GM23338 (cell line): ENCODE results near the gene HLA-DPB1. TPM values are rescaled to one million over a fixed set of nuclear protein-coding genes. Genes with fewer than 3 reads are reported as not detected.

Experiments used
- ATAC-seq: fragments of 200-7000 bp; cut with Tn5 transposase; 3 replicates; pipeline ENCODE4 v1.9.1; 2020
- DNase-seq: peaks from one replicate; pipeline ENCODE4 v3.0.0-alpha.2; 2015; ENCODE audit warnings: low spot score
- H2AFZ ChIP-seq: fragments of 200-600 bp; sonication (generic); 2 replicates; pipeline ENCODE4 v1.8.0; 2016; ENCODE audit warnings: antibody characterized with exemption, mild to moderate bottlenecking, moderate library complexity
- H3F3A ChIP-seq: fragments of 200-600 bp; sonication (generic); replicated peaks from 2 replicates; pipeline ENCODE4 v1.8.0; 2017; ENCODE audit warnings: antibody characterized with exemption, mixed run types, low read depth
- H3K27ac ChIP-seq: fragments of 200-600 bp; sonication (generic); 2 replicates; pipeline ENCODE4 v1.6.1; 2016; ENCODE audit warnings: low read depth
- H3K27me3 ChIP-seq: fragments of 200-600 bp; sonication (generic); 2 replicates; pipeline ENCODE4 v1.8.0; 2016; ENCODE audit warnings: mild to moderate bottlenecking, mixed run types, moderate library complexity; ENCODE audit not compliant: insufficient read depth
- H3K36me3 ChIP-seq: fragments of 200-600 bp; sonication (generic); 2 replicates; pipeline ENCODE4 v1.8.0; 2016; ENCODE audit warnings: mild to moderate bottlenecking; ENCODE audit not compliant: insufficient read depth
- H3K4me1 ChIP-seq: fragments of 200-600 bp; sonication (generic); 2 replicates; pipeline ENCODE4 v1.8.0; 2016; ENCODE audit warnings: mild to moderate bottlenecking, moderate library complexity; ENCODE audit not compliant: insufficient read depth
- H3K4me2 ChIP-seq: fragments of 200-600 bp; sonication (generic); 2 replicates; pipeline ENCODE4 v1.7.1; 2017; ENCODE audit warnings: mixed run types
- H3K4me3 ChIP-seq: fragments of 200-600 bp; sonication (generic); 2 replicates; pipeline ENCODE4 v1.6.1; 2016; ENCODE audit warnings: mixed run types
- H3K79me2 ChIP-seq: fragments of 200-600 bp; sonication (generic); replicated peaks from 2 replicates; pipeline ENCODE4 v1.8.0; 2017; ENCODE audit warnings: mild to moderate bottlenecking; ENCODE audit not compliant: insufficient read depth
- H3K9me2 ChIP-seq: fragments of 200-600 bp; sonication (generic); 2 replicates; pipeline ENCODE4 v1.8.0; 2017; ENCODE audit not compliant: insufficient read depth
- H4K20me1 ChIP-seq: fragments of 200-600 bp; sonication (generic); replicated peaks from 2 replicates; pipeline ENCODE4 v1.8.0; 2017; ENCODE audit warnings: mild to moderate bottlenecking; ENCODE audit not compliant: insufficient read depth
- H3K27ac Mint-ChIP-seq: 2 replicates; pipeline ENCODE4 v1.8.0; 2020; ENCODE audit warnings: inconsistent platforms, mild to moderate bottlenecking, moderate library complexity, mixed read lengths
- H3K27me3 Mint-ChIP-seq: 3 replicates; pipeline ENCODE4 v1.8.0; 2022; ENCODE audit warnings: low read depth, mild to moderate bottlenecking, moderate library complexity, mixed read lengths, inconsistent platforms; ENCODE audit not compliant: insufficient read depth, poor library complexity
- H3K36me3 Mint-ChIP-seq: 3 replicates; pipeline ENCODE4 v1.8.0; 2021; ENCODE audit warnings: low read depth, mild to moderate bottlenecking, inconsistent platforms, moderate library complexity, mixed read lengths
- H3K4me1 Mint-ChIP-seq: 3 replicates; pipeline ENCODE4 v1.8.0; 2020; ENCODE audit warnings: mild to moderate bottlenecking, inconsistent platforms, mixed read lengths
- H3K4me3 Mint-ChIP-seq: 3 replicates; pipeline ENCODE4 v1.8.0; 2021; ENCODE audit warnings: moderate library complexity, mild to moderate bottlenecking, inconsistent platforms, mixed read lengths
- H3K9me3 Mint-ChIP-seq: 3 replicates; pipeline ENCODE4 v1.8.0; 2020; ENCODE audit warnings: moderate library complexity, mild to moderate bottlenecking, inconsistent platforms, mixed read lengths
- CREB1 ChIP-seq: fragments of 250-450 bp; sonication (Bioruptor Pico); IDR thresholded peaks from 2 replicates; pipeline ENCODE4 v1.5.0; 2020; ENCODE audit warnings: low read depth, mild to moderate bottlenecking, moderate library complexity
- CTCF ChIP-seq, 2 experiments: fragments of 200-600 bp in 1 of 2; sonication (generic) in 1 of 2; conservative IDR thresholded peaks; 2 replicates each; pipeline versions ENCODE4 v1.5.1 to v1.6.1; 2016 to 2017; ENCODE audit warnings: antibody characterized with exemption in 2 of 2, low read depth in 2 of 2, mild to moderate bottlenecking in 2 of 2, moderate library complexity in 1 of 2
- ETS1 ChIP-seq: IDR thresholded peaks from 2 replicates; pipeline ENCODE4 v1.6.1; 2016; ENCODE audit warnings: antibody characterized with exemption
- EZH2 ChIP-seq: fragments of 200-600 bp; sonication (generic); IDR thresholded peaks from one replicate; pipeline ENCODE4 v1.8.0; 2017; ENCODE audit warnings: antibody characterized with exemption, mild to moderate bottlenecking, low read depth; ENCODE audit not compliant: unreplicated experiment
- EZH2phosphoT487 ChIP-seq: fragments of 200-600 bp; sonication (generic); IDR thresholded peaks from one replicate; pipeline ENCODE4 v1.8.1; 2018; ENCODE audit warnings: antibody characterized with exemption; ENCODE audit not compliant: unreplicated experiment
- NANOG ChIP-seq: IDR thresholded peaks from 2 replicates; pipeline ENCODE4 v1.6.1; 2016; ENCODE audit warnings: antibody characterized with exemption, borderline replicate concordance
- POLR2AphosphoS5 ChIP-seq: IDR thresholded peaks from 2 replicates; pipeline ENCODE4 v1.6.1; 2016; ENCODE audit warnings: antibody characterized with exemption, low read depth
- REST ChIP-seq: IDR thresholded peaks from one replicate; pipeline ENCODE4 v1.6.1; 2018; ENCODE audit warnings: antibody characterized with exemption; ENCODE audit not compliant: unreplicated experiment
- STAT1 ChIP-seq: IDR thresholded peaks from one replicate; pipeline ENCODE4 v1.6.1; 2016; ENCODE audit warnings: antibody characterized with exemption; ENCODE audit not compliant: unreplicated experiment
- ZNF331 ChIP-seq: fragments of 250-450 bp; sonication (Bioruptor Pico); IDR thresholded peaks from 2 replicates; pipeline ENCODE4 v1.5.0; 2020; ENCODE audit warnings: low read depth, mild to moderate bottlenecking, moderate library complexity
- ZNF462 ChIP-seq: fragments of 250-450 bp; sonication (Bioruptor Pico); IDR thresholded peaks from 2 replicates; pipeline ENCODE4 v1.5.0; 2020; ENCODE audit warnings: mild to moderate bottlenecking, moderate library complexity
- polyA plus RNA-seq: library from polyadenylated mRNA; unstranded; fragments of >200 nt; fragmentation: Nextera tagmentation; extraction: Ambion mirVana; gene quantifications from 2 replicates; pipeline ENCODE4 v1.2.1, GENCODE V29; 2016
- total RNA-seq: library from RNA; depleted of rRNA; stranded (reverse); fragments of >200 nt; shearing (Covaris generic); gene quantifications from 2 replicates; pipeline ENCODE4 v1.2.3, GENCODE V29; 2014

Gene HLA-DPB1
- total and polyA plus RNA-seq, 2 experiments from 2014 or later: 22.0 to 37.6 TPM

GRCh38 chr6:33120001-33120400, 44.2 kb downstream of the HLA-DPB1 start:
- Mint-ChIP-seq H3K4me3 (peak overlapping the region; percentile 99), H3K27me3 (peaks cover 23% of the 10 kb centered on the region), H3K9me3 (peaks cover 35% of the 10 kb centered on the region), H3K4me1 (peaks cover 44% of the 10 kb centered on the region), H3K27ac (peak overlapping the region; percentile 90; the same call in 1 of the 2 replicates), H3K36me3 (peaks cover 60% of the 10 kb centered on the region)
- Histone ChIP-seq H4K20me1 (no peaks in the 10 kb centered on the region), H3K4me3 (peak overlapping the region; percentile 90), H3F3A (0 out of 2 replicates have a peak, but pooled peaks cover 4% of the 10 kb centered on the region), H3K27ac (0 out of 2 replicates have a peak overlapping the region, but pooled peaks have one; percentile 20), H3K9me2 (no peaks in the 10 kb centered on the region), H3K79me2 (peaks cover 59% of the 10 kb centered on the region), H3K4me2 (peak overlapping the region; percentile 82), H2AFZ (no peak overlapping the region), H3K4me1 (peaks cover 40% of the 10 kb centered on the region), H3K36me3 (peaks cover 11% of the 10 kb centered on the region; the same call in 1 of the 2 replicates), H3K27me3 (no peaks in the 10 kb centered on the region)
- TF ChIP-seq STAT1 (no peak), NANOG (no peak), CTCF (conservative IDR thresholded peaks at IDR 0.05; ENCODE audit: low read depth in 2 of 2) (no peak), ETS1 (no peak), ZNF462 (CRISPR knock-in tag) (no peak), EZH2 (no peak), ZNF331 (no peak), POLR2AphosphoS5 (no peak), CREB1 (CRISPR knock-in tag) (no peak), EZH2phosphoT487 (no peak), REST (no peak)
- ATAC-seq (no peak), DNase-seq (no peak)
